ENCODE data around the gene STON2.

Gene STON2, protein sequence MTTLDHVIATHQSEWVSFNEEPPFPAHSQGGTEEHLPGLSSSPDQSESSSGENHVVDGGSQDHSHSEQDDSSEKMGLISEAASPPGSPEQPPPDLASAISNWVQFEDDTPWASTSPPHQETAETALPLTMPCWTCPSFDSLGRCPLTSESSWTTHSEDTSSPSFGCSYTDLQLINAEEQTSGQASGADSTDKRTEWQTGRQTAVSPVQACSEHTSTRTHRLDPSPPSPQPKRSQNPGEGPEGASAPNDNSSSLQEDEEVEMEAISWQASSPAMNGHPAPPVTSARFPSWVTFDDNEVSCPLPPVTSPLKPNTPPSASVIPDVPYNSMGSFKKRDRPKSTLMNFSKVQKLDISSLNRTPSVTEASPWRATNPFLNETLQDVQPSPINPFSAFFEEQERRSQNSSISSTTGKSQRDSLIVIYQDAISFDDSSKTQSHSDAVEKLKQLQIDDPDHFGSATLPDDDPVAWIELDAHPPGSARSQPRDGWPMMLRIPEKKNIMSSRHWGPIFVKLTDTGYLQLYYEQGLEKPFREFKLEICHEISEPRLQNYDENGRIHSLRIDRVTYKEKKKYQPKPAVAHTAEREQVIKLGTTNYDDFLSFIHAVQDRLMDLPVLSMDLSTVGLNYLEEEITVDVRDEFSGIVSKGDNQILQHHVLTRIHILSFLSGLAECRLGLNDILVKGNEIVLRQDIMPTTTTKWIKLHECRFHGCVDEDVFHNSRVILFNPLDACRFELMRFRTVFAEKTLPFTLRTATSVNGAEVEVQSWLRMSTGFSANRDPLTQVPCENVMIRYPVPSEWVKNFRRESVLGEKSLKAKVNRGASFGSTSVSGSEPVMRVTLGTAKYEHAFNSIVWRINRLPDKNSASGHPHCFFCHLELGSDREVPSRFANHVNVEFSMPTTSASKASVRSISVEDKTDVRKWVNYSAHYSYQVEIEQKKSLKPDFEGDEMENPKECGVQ

DNA sequence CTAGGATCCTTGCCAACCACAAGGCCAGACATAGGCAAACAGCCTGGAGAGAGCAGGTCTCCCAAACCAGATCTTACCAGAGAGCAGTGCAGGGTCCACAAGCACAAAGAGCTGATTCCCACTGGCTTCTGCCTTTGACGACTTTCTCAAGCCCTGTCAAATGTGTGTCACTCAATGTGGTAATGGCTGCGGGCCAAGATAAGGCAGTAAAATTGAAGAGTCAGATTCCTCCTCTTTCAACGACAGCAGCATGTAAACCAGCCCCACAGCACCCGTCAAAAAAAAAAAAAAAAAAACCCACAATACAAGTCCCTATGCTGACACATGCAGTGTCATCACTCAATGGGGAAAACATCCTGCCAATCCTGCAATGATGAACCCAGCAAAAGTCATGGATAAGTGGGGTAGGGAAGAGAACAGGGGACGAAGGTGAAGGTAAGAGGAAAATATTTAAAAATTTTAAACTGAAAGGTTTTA lies at the start of gene STON2:
Gene STON2 (minus strand): TSS at position 123 of the 477 bp plus-strand sequence. CDS start 1,942 bp downstream, outside the sequence.
- Mint-ChIP-seq H3K36me3 (no peaks in the 10 kb centered on the region), H3K27ac (no peak within 1 kb of the TSS), H3K9me3 (no peaks in the 10 kb centered on the region), H3K27me3 (no peaks in the 10 kb centered on the region), H3K4me1 (no peaks in the 10 kb centered on the region), H3K4me3 (no peak within 1 kb of the TSS)

DNA sequence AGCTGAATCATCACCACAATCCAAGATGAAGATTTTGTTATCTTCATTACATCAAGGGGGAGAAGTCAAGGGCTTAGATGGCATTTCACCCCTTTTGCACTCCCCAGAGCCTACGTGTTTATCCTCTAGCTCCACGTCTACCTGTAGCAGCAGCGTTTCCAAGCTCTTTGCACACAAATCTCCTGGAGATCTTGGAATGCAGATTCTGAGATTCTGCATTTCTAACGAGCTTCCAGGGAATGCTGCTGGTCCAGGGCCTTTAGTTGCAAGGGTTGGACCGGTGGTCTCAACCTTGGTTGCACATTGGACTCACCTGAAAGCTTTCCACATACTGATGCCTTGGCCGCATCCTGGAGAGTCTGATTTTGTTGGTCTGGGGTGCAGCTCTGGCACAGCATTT lies 49.5 kb upstream of the STON2 start:
- Mint-ChIP-seq H3K36me3 (no peaks in the 10 kb centered on the region), H3K4me3 (no peak overlapping the region), H3K4me1 (peaks cover 7% of the 10 kb centered on the region), H3K27me3 (peaks cover 5% of the 10 kb centered on the region), H3K9me3 (no peaks in the 10 kb centered on the region), H3K27ac (no peak overlapping the region)

GRCh38 chr14:81449114-81449513 lies 49.0 kb upstream of the STON2 start:
- no peak overlapping the region for H3K27ac Mint-ChIP-seq
- H3K36me3 Mint-ChIP-seq: no peaks in the 10 kb centered on the region
- H3K4me3 Mint-ChIP-seq: no peak overlapping the region
- peaks cover 7% of the 10 kb centered on the region for H3K4me1 Mint-ChIP-seq
- no peaks in the 10 kb centered on the region for H3K9me3 Mint-ChIP-seq
- peaks cover 5% of the 10 kb centered on the region for H3K27me3 Mint-ChIP-seq

DNA sequence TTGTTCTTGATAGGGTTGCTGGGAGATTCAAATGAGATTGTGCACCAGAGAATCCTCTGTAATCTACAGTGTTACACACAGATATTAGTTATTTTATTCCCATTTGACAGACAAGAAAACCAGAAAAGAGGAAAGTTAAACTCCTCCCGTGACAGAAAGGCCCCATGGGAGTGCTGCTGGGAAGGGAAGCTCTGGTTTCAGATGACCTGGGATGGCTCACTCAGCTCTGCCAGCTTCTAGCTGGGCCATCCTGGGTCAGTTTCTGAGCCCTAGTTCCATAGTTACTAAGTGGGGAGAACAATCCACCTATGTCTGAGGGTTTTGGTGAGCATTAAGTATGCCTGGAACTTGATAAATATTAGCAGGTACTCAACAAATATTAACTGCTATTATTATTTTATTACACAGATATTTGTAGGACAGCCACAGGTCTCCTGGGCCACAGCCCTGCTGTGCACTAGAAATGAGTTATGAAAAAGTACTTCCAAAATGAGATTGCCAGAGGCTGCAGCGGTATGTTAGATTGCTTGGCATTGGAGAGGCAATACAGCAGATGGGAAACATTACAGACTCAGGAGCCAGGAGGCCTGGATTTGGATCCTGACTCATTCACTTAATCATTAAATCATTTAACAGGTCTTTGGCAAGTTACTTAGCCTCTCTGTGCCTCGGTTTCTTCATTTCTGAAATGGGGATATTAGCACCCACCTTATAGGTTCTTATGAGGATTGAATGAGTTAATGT lies 47.1 kb upstream of the STON2 start:
- H3K4me1 Mint-ChIP-seq: no peaks in the 10 kb centered on the region
- no peak overlapping the region for H3K27ac Mint-ChIP-seq
- no peaks in the 10 kb centered on the region for H3K36me3 Mint-ChIP-seq
- no peaks in the 10 kb centered on the region for H3K9me3 Mint-ChIP-seq
- H3K4me3 Mint-ChIP-seq: no peak overlapping the region
- H3K27me3 Mint-ChIP-seq: peaks cover 6% of the 10 kb centered on the region

DNA sequence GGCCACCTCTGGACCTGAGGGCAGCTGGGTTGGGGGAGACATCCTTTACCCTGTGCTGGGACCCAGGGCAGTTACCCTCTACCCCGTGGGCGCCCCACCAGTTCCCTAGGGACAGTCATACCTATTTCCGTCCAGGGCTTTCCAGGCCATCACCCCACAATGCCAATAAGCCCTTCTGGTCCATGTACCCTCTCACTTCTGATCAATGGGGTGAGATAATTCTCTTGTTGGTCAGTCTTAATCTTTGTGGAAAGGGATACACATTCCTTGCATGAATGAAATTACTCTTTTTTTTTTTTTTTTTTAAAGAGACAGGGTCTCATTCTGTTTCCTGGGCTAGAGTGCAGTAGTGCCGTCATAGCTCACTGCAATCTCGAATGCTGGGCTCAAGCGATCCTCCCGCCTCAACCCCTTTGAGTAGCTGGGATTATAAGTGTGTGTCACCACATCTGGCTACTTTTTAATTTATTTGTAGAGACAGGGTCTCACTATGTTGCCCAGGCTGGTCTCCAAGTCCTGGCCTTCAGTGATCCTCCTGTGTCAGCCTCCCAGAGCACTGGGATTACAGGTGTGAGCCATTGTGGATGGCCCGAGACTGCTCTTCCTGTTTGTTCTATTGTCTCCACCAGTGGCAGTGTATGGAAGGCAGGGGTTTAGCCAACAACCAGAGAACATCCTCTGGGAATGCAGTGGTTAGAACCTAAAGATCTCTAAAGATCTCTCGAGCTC lies 46.3 kb upstream of the STON2 start:
- H3K27me3 Mint-ChIP-seq: peaks cover 10% of the 10 kb centered on the region
- no peaks in the 10 kb centered on the region for H3K9me3 Mint-ChIP-seq
- H3K27ac Mint-ChIP-seq: no peak overlapping the region
- H3K4me3 Mint-ChIP-seq: no peak overlapping the region
- H3K36me3 Mint-ChIP-seq: no peaks in the 10 kb centered on the region
- H3K4me1 Mint-ChIP-seq: no peaks in the 10 kb centered on the region

DNA sequence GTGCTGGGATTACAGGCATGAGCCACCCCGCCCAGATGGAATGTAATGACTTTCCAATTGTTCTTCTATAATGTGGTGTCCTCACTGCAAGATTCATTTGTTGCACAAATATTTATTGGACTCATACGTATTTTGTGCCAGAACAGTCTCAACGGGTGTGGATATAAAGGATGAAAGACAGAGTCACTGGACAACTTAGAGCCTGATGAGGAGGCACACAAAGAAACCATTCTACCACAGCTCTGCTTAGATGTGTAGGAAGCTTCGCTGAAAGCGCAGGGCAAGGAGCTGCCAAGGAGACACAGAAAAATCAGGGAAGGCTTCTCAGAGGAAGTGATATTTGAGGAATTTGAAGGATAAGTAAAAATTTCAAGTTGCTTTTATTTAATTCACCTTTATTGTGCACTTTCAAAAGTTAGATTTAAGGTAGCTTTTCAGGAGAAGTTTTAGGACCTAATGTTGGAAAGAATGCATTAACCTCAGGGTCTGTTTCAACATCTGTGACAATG lies 41.6 kb upstream of the STON2 start:
- H3K4me1 Mint-ChIP-seq: peaks cover 8% of the 10 kb centered on the region
- no peak overlapping the region for H3K27ac Mint-ChIP-seq
- H3K9me3 Mint-ChIP-seq: no peaks in the 10 kb centered on the region
- no peak overlapping the region for H3K4me3 Mint-ChIP-seq
- H3K27me3 Mint-ChIP-seq: peaks cover 29% of the 10 kb centered on the region
- no peaks in the 10 kb centered on the region for H3K36me3 Mint-ChIP-seq

- H3K36me3 Mint-ChIP-seq: no peaks in the 10 kb centered on the region
- H3K9me3 Mint-ChIP-seq: no peaks in the 10 kb centered on the region
Measured at GRCh38 chr14:81440041-81440440, 39.9 kb upstream of the STON2 start.

DNA sequence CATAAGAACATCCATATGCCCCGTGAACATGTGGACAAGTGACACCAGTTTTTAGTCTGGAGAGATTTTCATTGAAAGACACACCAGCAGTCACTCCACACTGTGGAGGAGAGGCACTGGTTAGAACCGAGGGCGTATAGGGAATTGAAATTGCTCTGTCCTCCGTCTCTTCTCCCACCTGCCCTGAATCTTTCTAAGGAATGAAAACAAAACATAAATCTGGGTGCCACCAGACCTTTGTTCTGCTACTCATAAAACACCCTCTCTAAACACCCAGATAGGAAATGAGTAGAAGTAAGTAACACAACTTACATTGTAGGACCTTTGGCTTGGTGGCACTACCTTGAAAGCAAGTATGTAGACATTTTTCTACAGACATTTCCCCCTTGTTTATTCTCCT lies 37.1 kb upstream of the STON2 start:
- Mint-ChIP-seq H3K4me3 (peak overlapping the region; percentile 81), H3K9me3 (no peaks in the 10 kb centered on the region), H3K27me3 (peaks cover 56% of the 10 kb centered on the region), H3K36me3 (no peaks in the 10 kb centered on the region), H3K27ac (no peak overlapping the region), H3K4me1 (peaks cover 16% of the 10 kb centered on the region)

More at GRCh38 chr14:81440041-81440440, 39.9 kb upstream of the STON2 start:
- H3K27ac Mint-ChIP-seq: no peak overlapping the region
- H3K4me1 Mint-ChIP-seq: peaks cover 13% of the 10 kb centered on the region
- no peak overlapping the region for H3K4me3 Mint-ChIP-seq
- peaks cover 36% of the 10 kb centered on the region for H3K27me3 Mint-ChIP-seq

DNA sequence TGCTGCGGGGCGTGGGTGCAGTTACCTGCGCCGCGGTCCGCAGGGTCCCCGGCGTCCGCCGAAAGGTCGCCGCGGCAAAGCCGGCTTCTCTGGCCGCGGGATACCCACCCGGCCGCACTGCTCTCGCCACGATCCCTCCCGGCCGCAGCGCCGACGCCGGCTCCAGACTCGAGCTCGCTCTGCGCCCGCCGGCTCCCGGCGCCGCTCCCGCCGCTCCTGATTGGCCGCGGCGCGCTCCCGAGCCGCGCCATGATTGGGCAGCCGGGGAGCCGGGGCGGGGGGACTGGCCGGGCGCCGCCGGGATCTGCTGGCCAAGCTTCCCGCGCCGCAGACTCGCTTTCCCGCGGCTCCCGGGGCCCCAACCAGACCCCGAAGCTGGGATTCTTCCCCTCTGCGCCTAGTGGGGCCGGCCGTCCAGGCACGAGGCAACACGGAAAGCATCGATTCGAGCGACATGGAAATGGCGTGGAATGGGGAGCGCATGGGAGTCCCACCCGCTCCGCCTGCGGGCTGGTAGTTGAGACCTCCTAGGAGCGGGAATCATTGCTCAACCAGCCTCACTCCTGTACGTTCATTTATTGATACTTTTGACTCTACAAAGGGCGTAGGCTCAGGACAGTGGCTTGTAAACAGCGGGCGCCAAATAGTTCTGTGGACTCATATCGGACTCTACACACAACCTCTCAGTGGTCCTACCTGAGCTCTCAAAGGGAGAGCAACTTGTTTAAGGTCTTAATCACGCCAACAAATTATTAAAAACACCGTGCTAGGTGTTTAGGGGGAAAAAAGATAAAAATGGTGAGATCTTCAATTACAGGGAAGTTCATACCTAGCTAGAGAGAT lies 36.4 kb upstream of the STON2 start:
- Mint-ChIP-seq H3K27me3 (peaks cover 56% of the 10 kb centered on the region), H3K36me3 (no peaks in the 10 kb centered on the region), H3K27ac (no peak overlapping the region), H3K9me3 (no peaks in the 10 kb centered on the region), H3K4me1 (peaks cover 16% of the 10 kb centered on the region), H3K4me3 (peak overlapping the region; percentile 81)

DNA sequence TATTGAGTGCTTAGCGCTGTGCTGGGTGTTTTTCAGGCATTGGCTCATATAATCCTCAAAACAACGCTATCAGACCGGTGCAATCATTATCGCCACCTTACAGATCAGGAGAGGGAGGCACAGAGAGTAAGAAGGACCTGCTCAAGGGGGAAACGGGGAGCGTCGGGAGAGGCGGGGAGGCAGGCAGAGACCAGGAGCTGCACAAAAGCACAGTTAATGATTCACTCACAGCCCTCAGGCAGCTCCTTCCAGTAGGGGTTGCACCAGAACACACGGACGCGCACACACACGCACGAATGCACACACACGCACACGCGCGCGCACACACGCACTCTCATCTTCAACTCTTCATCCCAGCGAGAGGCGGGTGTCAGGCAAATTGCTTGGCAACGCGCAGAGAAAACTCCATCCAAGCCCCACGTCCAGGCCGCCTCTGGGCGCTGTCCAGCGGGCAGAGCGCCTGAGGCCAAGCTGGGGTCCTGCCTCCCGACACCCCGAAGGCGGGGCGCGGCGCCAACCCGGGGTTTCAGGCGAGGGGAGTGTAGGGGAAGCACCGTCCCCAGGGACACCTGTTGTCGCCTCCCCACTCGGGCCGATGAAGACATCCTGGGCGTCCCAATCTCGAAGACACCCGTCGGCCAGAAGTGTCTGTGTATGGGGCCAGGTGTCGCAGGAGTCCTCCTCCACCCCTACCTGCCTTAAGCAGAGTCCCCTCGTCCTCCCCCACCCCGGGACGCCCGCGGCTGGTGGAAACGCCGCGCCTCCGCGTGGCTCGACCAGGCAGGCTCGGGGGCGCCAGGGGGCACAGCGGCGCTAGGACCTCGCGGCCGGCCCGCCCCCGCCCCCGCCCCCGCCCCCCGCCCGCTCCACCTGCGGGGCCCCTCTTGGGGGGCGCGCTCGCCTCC lies 35.5 kb upstream of the STON2 start:
- Mint-ChIP-seq H3K4me1 (peaks cover 16% of the 10 kb centered on the region), H3K4me3 (peak overlapping the region; percentile 81), H3K9me3 (no peaks in the 10 kb centered on the region), H3K27ac (no peak overlapping the region), H3K27me3 (peaks cover 53% of the 10 kb centered on the region), H3K36me3 (no peaks in the 10 kb centered on the region)

DNA sequence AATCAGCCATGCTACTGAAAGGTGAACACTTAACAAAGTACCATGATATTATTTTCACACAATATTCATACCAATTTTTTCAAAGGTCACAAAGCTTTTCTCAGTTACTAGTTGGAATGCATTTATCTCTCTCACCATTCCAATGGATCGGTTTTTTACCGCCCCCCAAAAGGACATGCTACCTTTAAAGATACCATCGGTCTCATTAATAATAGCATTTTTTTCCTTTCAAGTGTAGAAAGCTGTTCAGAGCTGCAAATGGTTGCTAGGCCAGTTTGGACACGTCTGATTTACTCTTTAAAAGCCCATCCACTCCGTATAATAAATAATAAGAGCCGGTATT lies 34.9 kb upstream of the STON2 start:
- H3K27ac Mint-ChIP-seq: peak overlapping the region; percentile 36
- H3K36me3 Mint-ChIP-seq: no peaks in the 10 kb centered on the region
- peak overlapping the region; percentile 81 for H3K4me3 Mint-ChIP-seq
- H3K4me1 Mint-ChIP-seq: peaks cover 16% of the 10 kb centered on the region
- H3K27me3 Mint-ChIP-seq: peaks cover 53% of the 10 kb centered on the region
- H3K9me3 Mint-ChIP-seq: no peaks in the 10 kb centered on the region

DNA sequence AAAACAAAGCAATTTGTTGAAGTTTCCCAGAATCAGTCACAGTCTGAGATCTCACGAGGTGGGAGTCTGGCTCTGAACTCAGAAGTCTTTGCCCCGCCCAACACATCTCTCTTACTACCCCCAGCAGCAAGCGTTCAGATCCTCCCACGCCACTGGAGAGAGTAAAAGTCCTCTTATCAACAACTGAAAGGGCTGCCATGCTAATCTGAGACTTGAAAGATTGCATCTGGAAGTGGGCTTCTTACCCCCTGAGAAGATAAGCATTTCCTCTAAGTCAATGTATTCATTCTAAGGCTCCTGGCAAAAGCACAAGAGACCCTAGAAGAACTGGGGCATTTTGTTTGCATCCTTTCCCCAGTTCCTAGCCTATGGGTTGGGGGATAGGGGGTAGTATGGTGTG lies 34.1 kb upstream of the STON2 start:
- peaks cover 16% of the 10 kb centered on the region for H3K4me1 Mint-ChIP-seq
- H3K27ac Mint-ChIP-seq: no peak overlapping the region
- H3K27me3 Mint-ChIP-seq: peaks cover 57% of the 10 kb centered on the region
- no peak overlapping the region for H3K4me3 Mint-ChIP-seq
- no peaks in the 10 kb centered on the region for H3K9me3 Mint-ChIP-seq
- no peaks in the 10 kb centered on the region for H3K36me3 Mint-ChIP-seq

GRCh38 chr14:81433378-81433777 lies 33.3 kb upstream of the STON2 start:
- Mint-ChIP-seq H3K36me3 (no peaks in the 10 kb centered on the region), H3K27ac (no peak overlapping the region), H3K27me3 (peaks cover 54% of the 10 kb centered on the region), H3K9me3 (no peaks in the 10 kb centered on the region), H3K4me1 (peaks cover 16% of the 10 kb centered on the region), H3K4me3 (no peak overlapping the region)
